Neural cell (in vitro differentiated cells): ENCODE data around the gene HDAC4. TPM values are rescaled to one million over a fixed set of nuclear protein-coding genes. Genes with fewer than 3 reads are reported as not detected.

Source experiments
- H2AFZ ChIP-seq: fragments of 200-600, 300-800 bp; sonication (generic), shearing (Covaris generic); 2 replicates; pipeline ENCODE4 v1.6.0; 2014; ENCODE audit warnings: low read depth, mild to moderate bottlenecking, antibody characterized with exemption, low read length, moderate library complexity
- H3F3A ChIP-seq: fragments of 200-600 bp; shearing (Covaris generic); 2 replicates; pipeline ENCODE4 v1.6.1; 2016; ENCODE audit warnings: mild to moderate bottlenecking, moderate library complexity, mixed read lengths, antibody characterized with exemption, low read length; ENCODE audit not compliant: insufficient read depth, poor library complexity, severe bottlenecking
- H3K27ac ChIP-seq: fragments of 200-600, 300-800 bp; sonication (generic), shearing (Covaris generic); 2 replicates; pipeline ENCODE4 v1.5.1; 2014; ENCODE audit warnings: mild to moderate bottlenecking, low read length, moderate library complexity
- H3K27me3 ChIP-seq: fragments of 300-800, 200-600 bp; sonication (generic), shearing (Covaris generic); 2 replicates; pipeline ENCODE4 v1.6.0; 2014; ENCODE audit warnings: mild to moderate bottlenecking, low read depth, low read length, moderate library complexity; ENCODE audit not compliant: insufficient read depth
- H3K36me3 ChIP-seq: fragments of 300-800, 200-600 bp; sonication (generic), shearing (Covaris generic); 2 replicates; pipeline ENCODE4 v1.5.1; 2014; ENCODE audit warnings: mild to moderate bottlenecking, antibody characterized with exemption, low read length, moderate library complexity; ENCODE audit not compliant: insufficient read depth
- H3K4me2 ChIP-seq: fragments of 300-800, 200-600 bp; sonication (generic), shearing (Covaris generic); 2 replicates; pipeline ENCODE4 v1.6.0; 2014; ENCODE audit warnings: mild to moderate bottlenecking, low read length
- H3K4me3 ChIP-seq: fragments of 300-800, 200-600 bp; sonication (generic), shearing (Covaris generic); 2 replicates; pipeline ENCODE4 v1.5.1; 2014; ENCODE audit warnings: mild to moderate bottlenecking, low read length, moderate library complexity
- H3K79me2 ChIP-seq: fragments of 200-600 bp; shearing (Covaris generic); replicated peaks from 2 replicates; pipeline ENCODE4 v1.6.0; 2014; ENCODE audit warnings: mild to moderate bottlenecking, low read length, moderate library complexity; ENCODE audit not compliant: insufficient read depth
- H3K9ac ChIP-seq: fragments of 300-800, 200-600 bp; sonication (generic), shearing (Covaris generic); 2 replicates; pipeline ENCODE4 v1.6.1; 2016; ENCODE audit warnings: mild to moderate bottlenecking, low read length, mixed read lengths
- H3K9me2 ChIP-seq: fragments of 200-600 bp; shearing (Covaris generic); 2 replicates; pipeline ENCODE4 v1.6.1; 2016; ENCODE audit warnings: mild to moderate bottlenecking, low read length, mixed read lengths; ENCODE audit not compliant: insufficient read depth
- H3K9me3 ChIP-seq: fragments of 200-600, 300-800 bp; sonication (generic), shearing (Covaris generic); 2 replicates; pipeline ENCODE4 v1.6.1; 2016; ENCODE audit warnings: mild to moderate bottlenecking, mixed run types, low read length, moderate library complexity, mixed read lengths
- H4K20me1 ChIP-seq: fragments of 200-600 bp; shearing (Covaris generic); 2 replicates; pipeline ENCODE4 v1.6.1; 2016; ENCODE audit warnings: mild to moderate bottlenecking, mixed run types; ENCODE audit not compliant: insufficient read depth
- CTCF ChIP-seq: fragments of 450-650 bp; IDR thresholded peaks from 2 replicates; pipeline ENCODE4 v1.5.1; 2014; ENCODE audit warnings: antibody characterized with exemption, mild to moderate bottlenecking, moderate library complexity; ENCODE audit not compliant: poor library complexity, severe bottlenecking
- EP300 ChIP-seq: fragments of 450-650 bp; conservative IDR thresholded peaks from 2 replicates; pipeline ENCODE4 v1.6.1; 2014; ENCODE audit warnings: antibody characterized with exemption, mild to moderate bottlenecking, moderate library complexity; ENCODE audit not compliant: poor library complexity, severe bottlenecking
- EZH2 ChIP-seq: fragments of 200-600, 300-800 bp; shearing (Covaris generic), sonication (generic); IDR thresholded peaks from 2 replicates; pipeline ENCODE4 v1.6.1; 2014; ENCODE audit warnings: antibody characterized with exemption, low read length, borderline replicate concordance, mild to moderate bottlenecking; ENCODE audit not compliant: insufficient read depth, poor library complexity, severe bottlenecking
- MXI1 ChIP-seq: fragments of 450-650 bp; conservative IDR thresholded peaks from 2 replicates; pipeline ENCODE4 v1.6.1; 2014; ENCODE audit warnings: antibody characterized with exemption, mild to moderate bottlenecking; ENCODE audit not compliant: poor library complexity, severe bottlenecking
- POLR2AphosphoS5 ChIP-seq: IDR thresholded peaks from 2 replicates; pipeline ENCODE4 v1.6.1; 2012
- RAD21 ChIP-seq: fragments of 450-650 bp; conservative IDR thresholded peaks from 2 replicates; pipeline ENCODE4 v1.6.1; 2014; ENCODE audit warnings: antibody characterized with exemption, mild to moderate bottlenecking, moderate library complexity
- SMC3 ChIP-seq: fragments of 450-650 bp; conservative IDR thresholded peaks from 2 replicates; pipeline ENCODE4 v1.6.1; 2014; ENCODE audit warnings: antibody characterized with exemption, mild to moderate bottlenecking, moderate library complexity; ENCODE audit not compliant: poor library complexity
- TAF1 ChIP-seq: IDR thresholded peaks from 2 replicates; pipeline ENCODE4 v1.6.1; 2012; ENCODE audit warnings: low read depth
- polyA plus RNA-seq: library from polyadenylated mRNA; depleted of rRNA; stranded (reverse); fragments of >200 nt; gene quantifications from 2 replicates; pipeline ENCODE4 v1.2.3, GENCODE V29; 2014
- TF ChIP-seq, protein P1 (sequence below): IDR thresholded peaks from 2 replicates; pipeline ENCODE4 v1.6.1; 2012; ENCODE audit warnings: borderline replicate concordance

The HDAC4 gene
- polyA plus RNA-seq, 1 donor from 2014 or later: 3.4 TPM

DNA sequence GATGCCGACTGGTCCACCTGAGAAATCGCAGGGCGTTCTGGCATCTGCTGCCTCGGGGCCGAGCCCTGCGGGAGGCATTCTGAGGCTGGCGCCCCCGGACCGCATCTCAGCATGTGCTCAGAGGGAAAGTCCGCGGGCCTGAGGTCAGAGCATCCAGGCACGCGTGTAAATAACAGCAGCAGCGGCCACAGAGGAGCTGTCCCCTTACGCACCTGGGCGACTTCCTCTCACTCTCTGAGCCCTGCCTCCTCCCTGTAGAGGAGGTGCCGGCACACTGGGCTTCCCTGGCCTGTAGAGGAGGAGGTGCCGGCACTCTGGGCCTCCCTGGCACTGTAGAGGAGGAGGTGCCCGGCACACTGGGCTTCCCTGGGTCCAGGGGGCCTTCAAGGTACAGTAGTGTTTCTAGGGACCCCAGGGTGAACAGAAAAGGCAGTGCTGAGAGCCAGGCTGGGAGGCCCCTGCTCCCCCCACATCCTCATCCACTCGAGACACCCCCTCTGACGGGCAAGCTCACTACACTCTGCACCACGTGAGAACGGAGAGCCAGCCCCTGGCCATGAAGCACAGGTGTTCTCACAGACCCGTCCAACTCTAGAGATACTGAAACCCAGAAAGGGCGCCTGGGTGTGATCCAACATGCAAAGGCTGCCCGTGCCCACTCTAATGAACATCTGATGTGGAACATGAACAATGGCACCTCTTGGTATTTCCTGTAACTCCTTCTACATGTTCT is 263.5 kb downstream of the HDAC4 start:
- no peak overlapping the region for H3K27ac ChIP-seq
- no peaks in the 10 kb centered on the region for H3K36me3 ChIP-seq

DNA sequence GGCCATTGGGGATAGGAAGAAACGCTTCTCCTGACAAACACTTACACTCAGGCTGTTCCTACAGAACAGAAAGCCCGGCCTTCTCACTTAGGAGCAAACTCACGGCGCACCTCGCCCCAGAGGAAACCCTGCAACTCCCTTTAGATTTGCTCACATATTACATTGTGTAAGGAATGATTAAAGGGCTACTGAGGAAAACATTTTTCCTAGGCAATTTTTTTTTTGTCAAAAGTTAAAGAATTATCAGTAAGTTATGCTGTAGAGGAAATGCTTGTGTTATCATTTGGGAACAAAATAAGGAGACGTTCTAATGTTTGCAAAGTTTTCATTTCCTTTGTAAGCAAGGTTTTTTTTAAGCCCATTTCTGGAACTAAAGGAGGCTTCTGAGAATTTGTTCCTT is 264.1 kb downstream of the HDAC4 start:
- H3K9me3 ChIP-seq: no peaks in the 10 kb centered on the region
- no peak overlapping the region for H2AFZ ChIP-seq
- H3F3A ChIP-seq: no peaks in the 10 kb centered on the region
- no peak overlapping the region for H3K4me2 ChIP-seq
- H3K9me2 ChIP-seq: no peaks in the 10 kb centered on the region
- no peaks in the 10 kb centered on the region for H3K79me2 ChIP-seq
- H3K4me3 ChIP-seq: no peak overlapping the region
- H4K20me1 ChIP-seq: no peaks in the 10 kb centered on the region
- H3K27me3 ChIP-seq: no peaks in the 10 kb centered on the region
- no peaks in the 10 kb centered on the region for H3K36me3 ChIP-seq
- H3K27ac ChIP-seq: no peak overlapping the region
- H3K9ac ChIP-seq: no peak overlapping the region
- no peak for TF ChIP-seq CTCF
- TF ChIP-seq, protein P1, sequence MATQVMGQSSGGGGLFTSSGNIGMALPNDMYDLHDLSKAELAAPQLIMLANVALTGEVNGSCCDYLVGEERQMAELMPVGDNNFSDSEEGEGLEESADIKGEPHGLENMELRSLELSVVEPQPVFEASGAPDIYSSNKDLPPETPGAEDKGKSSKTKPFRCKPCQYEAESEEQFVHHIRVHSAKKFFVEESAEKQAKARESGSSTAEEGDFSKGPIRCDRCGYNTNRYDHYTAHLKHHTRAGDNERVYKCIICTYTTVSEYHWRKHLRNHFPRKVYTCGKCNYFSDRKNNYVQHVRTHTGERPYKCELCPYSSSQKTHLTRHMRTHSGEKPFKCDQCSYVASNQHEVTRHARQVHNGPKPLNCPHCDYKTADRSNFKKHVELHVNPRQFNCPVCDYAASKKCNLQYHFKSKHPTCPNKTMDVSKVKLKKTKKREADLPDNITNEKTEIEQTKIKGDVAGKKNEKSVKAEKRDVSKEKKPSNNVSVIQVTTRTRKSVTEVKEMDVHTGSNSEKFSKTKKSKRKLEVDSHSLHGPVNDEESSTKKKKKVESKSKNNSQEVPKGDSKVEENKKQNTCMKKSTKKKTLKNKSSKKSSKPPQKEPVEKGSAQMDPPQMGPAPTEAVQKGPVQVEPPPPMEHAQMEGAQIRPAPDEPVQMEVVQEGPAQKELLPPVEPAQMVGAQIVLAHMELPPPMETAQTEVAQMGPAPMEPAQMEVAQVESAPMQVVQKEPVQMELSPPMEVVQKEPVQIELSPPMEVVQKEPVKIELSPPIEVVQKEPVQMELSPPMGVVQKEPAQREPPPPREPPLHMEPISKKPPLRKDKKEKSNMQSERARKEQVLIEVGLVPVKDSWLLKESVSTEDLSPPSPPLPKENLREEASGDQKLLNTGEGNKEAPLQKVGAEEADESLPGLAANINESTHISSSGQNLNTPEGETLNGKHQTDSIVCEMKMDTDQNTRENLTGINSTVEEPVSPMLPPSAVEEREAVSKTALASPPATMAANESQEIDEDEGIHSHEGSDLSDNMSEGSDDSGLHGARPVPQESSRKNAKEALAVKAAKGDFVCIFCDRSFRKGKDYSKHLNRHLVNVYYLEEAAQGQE: no peak
- TF ChIP-seq RAD21: no peak
- no peak for TF ChIP-seq POLR2AphosphoS5
- TF ChIP-seq MXI1: no peak
- no peak for TF ChIP-seq EP300
- no peak for TF ChIP-seq SMC3

More for the DNA sequence above, 263.5 kb downstream of the HDAC4 start:
- H3K9me3 ChIP-seq: no peaks in the 10 kb centered on the region
- H4K20me1 ChIP-seq: no peaks in the 10 kb centered on the region
- no peak overlapping the region for H3K4me2 ChIP-seq
- no peaks in the 10 kb centered on the region for H3F3A ChIP-seq
- H3K79me2 ChIP-seq: no peaks in the 10 kb centered on the region
- no peaks in the 10 kb centered on the region for H3K27me3 ChIP-seq
- TF ChIP-seq TAF1 (no peak), RAD21 (no peak), EZH2 (no peak), MXI1 (no peak), POLR2AphosphoS5 (no peak), EP300 (no peak), SMC3 (no peak), CTCF (no peak)
- TF ChIP-seq, protein P1: no peak
- no peak overlapping the region for H2AFZ ChIP-seq
- H3K9ac ChIP-seq: no peak overlapping the region
- no peak overlapping the region for H3K4me3 ChIP-seq
- no peaks in the 10 kb centered on the region for H3K9me2 ChIP-seq
